NCI-H1092 (cell line): ENCODE results near the gene ARMCX1.
"Not testable (repeated sequence)": the region's sequence is repeated elsewhere in the genome, so short reads cannot be mapped to it uniquely, and the experiment has no call there.

Source experiments
- DNase-seq: peaks from one replicate; lab custom pipeline; 2025; lab: John Stamatoyannopoulos, UW

The ARMCX1 gene

DNA sequence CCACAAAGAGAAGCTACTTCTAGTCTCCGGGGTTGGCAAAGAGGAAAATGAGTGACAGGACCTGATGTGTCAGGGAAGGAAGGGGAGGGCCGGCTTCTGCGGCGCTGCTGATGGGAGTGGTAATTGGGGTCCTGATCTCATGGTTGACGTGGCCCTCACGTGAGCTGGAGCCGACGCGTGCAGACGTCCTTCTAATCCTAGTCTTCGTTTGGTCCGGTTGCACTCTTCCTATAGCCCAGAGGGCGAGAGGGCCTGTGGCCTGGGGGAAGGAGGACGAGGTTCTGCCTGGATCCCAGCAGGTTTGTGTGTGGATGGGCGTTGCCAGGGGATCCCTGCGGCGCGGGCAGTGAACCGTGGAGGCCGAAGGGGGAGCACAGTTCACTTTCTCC, at the start of gene ARMCX1:
Gene ARMCX1 (plus strand): TSS at position 186 of the 389 bp plus-strand sequence. CDS start 2,384 bp downstream, outside the sequence.
- DNase-seq: peak; percentile 21

- DNase-seq: not testable (repeated sequence)
Observed at GRCh38 chrX:101502929-101503328, 47.4 kb upstream of the ARMCX1 start.

DNA sequence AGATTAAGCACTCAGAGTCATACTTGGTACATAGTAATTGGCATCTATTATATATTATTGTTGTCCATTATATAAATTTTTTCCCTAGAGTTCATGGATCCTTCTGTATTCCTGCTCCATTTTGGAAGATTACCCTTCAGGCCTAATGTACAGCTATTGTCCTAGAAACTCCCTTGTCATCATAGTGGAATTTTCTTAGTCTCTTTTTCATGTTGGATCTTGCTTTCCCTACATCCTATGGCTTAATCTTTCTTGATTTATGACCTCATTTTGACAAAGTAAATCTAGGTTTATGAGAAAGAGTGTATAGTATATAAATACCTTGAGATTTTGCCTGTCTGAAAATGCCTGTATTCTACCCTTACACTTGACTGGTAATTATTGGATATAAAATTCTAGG, 43.0 kb upstream of the ARMCX1 start:
- DNase-seq: no peak

DNA sequence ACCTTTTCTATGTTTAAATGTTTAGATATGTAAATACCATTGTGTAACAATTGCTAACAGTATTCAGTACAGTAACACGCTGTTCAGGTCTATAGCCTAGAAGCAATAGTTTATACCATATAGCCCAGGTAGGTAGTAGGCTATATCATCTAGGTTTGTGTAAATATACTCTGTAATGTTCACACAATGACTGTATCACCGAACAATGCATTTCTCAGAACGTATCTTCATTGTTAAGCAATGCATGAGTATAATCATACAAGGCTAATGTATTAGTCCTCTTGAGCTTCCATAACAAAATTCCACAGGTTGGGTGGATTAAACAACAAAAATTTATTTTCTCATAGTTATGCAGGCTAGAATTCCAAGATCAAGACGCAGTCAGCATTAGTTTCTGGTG, 42.4 kb upstream of the ARMCX1 start:
- no peak for DNase-seq

GRCh38 chrX:101530944-101531343, 19.4 kb upstream of the ARMCX1 start:
- no peak for DNase-seq

- no peak for DNase-seq
Observed at GRCh38 chrX:101539116-101539515, 11.2 kb upstream of the ARMCX1 start.

DNA sequence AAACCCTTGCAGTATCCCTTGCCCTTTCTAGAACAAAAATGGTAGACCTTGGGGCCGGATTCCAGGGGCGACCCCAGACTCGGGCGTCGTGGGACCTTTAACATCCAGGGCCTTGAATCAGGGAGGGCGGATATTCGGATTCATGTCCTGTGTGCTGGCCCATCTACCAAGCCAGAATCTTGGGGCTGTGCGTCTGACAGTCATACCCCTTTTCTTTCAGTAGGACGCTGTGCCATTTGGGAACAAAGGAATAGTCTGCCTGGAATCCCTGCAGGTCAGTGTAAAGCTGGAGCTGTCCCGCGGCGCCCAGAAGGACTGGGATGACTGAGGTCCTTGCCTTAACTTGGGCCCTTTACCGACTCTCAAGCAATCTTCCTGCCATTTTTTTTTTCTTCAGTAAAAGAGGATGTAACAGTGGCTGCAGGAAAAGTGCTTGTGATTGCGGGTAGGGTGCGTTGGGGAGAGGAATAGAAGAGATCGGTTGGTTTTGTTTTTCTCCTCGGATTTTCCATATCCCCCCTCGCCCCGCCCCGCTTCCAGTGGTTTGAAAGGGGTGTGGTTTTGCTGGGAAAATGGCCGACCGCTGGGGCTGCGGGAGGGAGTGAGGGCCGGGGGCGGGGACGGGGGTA, 518 bp downstream of the ARMCX1 start:
- DNase-seq: no peak

DNA sequence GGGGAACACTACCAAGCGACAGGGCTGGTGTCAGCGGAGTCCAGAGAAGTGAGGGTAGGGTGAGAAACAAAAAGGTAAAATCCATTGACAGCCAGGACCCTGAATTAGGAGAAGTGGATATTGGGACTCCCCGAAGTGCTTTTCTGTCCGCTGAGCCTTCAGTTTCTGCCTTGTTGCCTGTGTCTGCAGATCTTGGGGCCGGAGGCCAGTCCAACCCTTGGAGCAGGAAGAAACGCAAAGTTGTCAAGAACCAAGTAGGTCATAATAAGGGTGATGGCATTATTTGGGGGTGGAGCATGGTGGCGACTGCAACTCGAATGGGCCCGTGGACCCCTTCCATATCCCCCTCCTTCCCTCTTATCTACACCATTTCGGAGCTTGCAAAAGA, 1.0 kb downstream of the ARMCX1 start:
- no peak for DNase-seq

GRCh38 chrX:101552714-101553113, 2.4 kb downstream of the ARMCX1 start:
- no peak for DNase-seq

- DNase-seq: no peak
Observed at GRCh38 chrX:101564651-101565050, 14.3 kb downstream of the ARMCX1 start.

- DNase-seq: peak; percentile 12
Observed at GRCh38 chrX:101595739-101596419, 45.5 kb downstream of the ARMCX1 start.

DNA sequence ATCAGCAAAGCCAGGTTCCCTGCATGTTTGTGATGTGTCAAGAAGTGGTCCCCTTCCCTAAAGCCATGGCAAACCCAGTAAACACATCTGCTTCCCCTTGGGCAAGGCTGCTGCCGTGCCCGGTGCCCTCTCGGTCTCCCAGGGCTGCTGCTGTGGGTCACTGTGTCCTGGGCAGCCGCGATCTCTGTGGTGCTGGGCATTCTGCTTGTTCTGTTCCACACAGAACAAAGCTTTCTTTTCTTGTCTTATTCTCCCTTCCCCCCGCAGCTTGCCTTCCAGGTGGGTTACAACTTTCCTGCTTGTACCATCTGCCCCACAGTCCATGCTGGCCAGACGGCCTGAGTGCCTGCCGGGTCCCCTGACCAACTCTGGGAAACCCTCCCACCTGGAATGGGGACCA, 49.2 kb downstream of the ARMCX1 start:
- not testable (repeated sequence) for DNase-seq

- DNase-seq: no peak
Observed at GRCh38 chrX:101602077-101602476, 51.7 kb downstream of the ARMCX1 start.
